Measurements from ENCODE around the gene PRXL2C.
"Not testable (repeated sequence)": the region's sequence is repeated elsewhere in the genome, so short reads cannot be mapped to it uniquely, and the experiment has no call there.

The PRXL2C gene

GRCh38 chr9:96649620-96650324 is 5.3 kb downstream of the PRXL2C start:
- DNase-seq = no peak

- peak; percentile 26 for DNase-seq
Measured at GRCh38 chr9:96646081-96646991, 8.8 kb downstream of the PRXL2C start.

- no peak for DNase-seq
Measured at GRCh38 chr9:96644137-96644536, 11.0 kb downstream of the PRXL2C start.

- no peak for DNase-seq
Measured at GRCh38 chr9:96641514-96641913, 13.6 kb downstream of the PRXL2C start.

GRCh38 chr9:96638606-96639364 is 16.3 kb downstream of the PRXL2C start:
- no peak for DNase-seq

GRCh38 chr9:96636368-96636767 is 18.7 kb downstream of the PRXL2C start:
- no peak for DNase-seq

- not testable (repeated sequence) for DNase-seq
Measured at GRCh38 chr9:96633579-96633978, 21.5 kb downstream of the PRXL2C start.

GRCh38 chr9:96626912-96627311 is 28.2 kb downstream of the PRXL2C start:
- DNase-seq = peak; percentile 26

- peak; percentile 44 for DNase-seq
Measured at GRCh38 chr9:96621618-96622017, 33.5 kb downstream of the PRXL2C start.

- no peak for DNase-seq
Measured at GRCh38 chr9:96620832-96621269, 34.3 kb downstream of the PRXL2C start.

- DNase-seq = no peak
Measured at GRCh38 chr9:96620181-96620514, 35.0 kb downstream of the PRXL2C start.

- DNase-seq = peak; percentile 89
Measured at GRCh38 chr9:96619491-96620180, 35.5 kb downstream of the PRXL2C start, which contains the start of gene CDC14B. Gene CDC14B, minus strand, starts transcription at chr9:96619843. Its CDS starts 465 bp downstream, at chr9:96619378.

GRCh38 chr9:96619124-96619465 is 36.0 kb downstream of the PRXL2C start:
- DNase-seq = no peak

- DNase-seq = peak; percentile 64
Measured at GRCh38 chr9:96618209-96619123, 36.7 kb downstream of the PRXL2C start.

- DNase-seq = no peak
Measured at GRCh38 chr9:96617439-96618185, 37.5 kb downstream of the PRXL2C start.

GRCh38 chr9:96616817-96617438 is 38.2 kb downstream of the PRXL2C start:
- no peak for DNase-seq

- DNase-seq = no peak
Measured at GRCh38 chr9:96615411-96615810, 39.7 kb downstream of the PRXL2C start.

GRCh38 chr9:96614664-96615063 is 40.5 kb downstream of the PRXL2C start:
- DNase-seq = not testable (repeated sequence)

- DNase-seq = peak; percentile 39
Measured at GRCh38 chr9:96612966-96613589, 42.0 kb downstream of the PRXL2C start.

Measured in NCI-H226 (cell line).